ENCODE results near the gene KLC4.
A peak's percentile ranks its signal among the peaks of the same experiment; 100 is the strongest.

The KLC4 gene

DNA sequence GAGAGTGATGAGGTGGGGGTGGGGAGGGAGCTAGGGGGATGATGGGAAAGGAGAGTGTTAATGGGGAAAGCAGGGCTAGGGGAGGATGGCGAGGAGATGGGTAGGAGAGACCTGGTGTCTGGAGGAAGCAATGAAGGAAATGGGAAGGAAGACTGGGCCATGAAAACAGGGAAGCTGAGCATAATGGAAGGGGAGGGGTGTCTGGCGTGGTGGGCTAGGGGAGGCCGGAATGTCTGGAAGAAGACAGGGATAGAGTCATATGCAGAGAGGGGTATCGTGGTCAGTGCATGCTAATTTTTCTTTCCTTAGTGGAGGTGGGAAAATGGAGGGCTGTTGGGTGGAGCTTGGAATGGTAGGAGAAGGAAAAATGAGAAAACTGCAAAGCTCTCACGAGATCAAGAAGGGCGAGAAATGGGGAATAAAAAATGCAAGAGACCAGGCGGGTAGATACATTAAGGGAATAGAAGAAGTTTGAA is 45.0 kb upstream of the KLC4 start:
- H3K27ac ChIP-seq (ENCODE audit: low read depth, low read length): peak overlapping the region; percentile 48
- H3K79me1 ChIP-seq (ENCODE audit: low read length): peaks cover 18% of the 10 kb centered on the region
- peak overlapping the region; percentile 88 for H3K4me3 ChIP-seq (ENCODE audit: low read length)
- peaks cover 6% of the 10 kb centered on the region for H3K4me1 ChIP-seq (ENCODE audit: control insufficient read depth, low read depth, low read length)
- no peak overlapping the region for H3K4ac ChIP-seq (ENCODE audit: low read depth, low read length)
- H3K36me3 ChIP-seq (ENCODE audit: control insufficient read depth, insufficient read depth, low read length): peaks cover 20% of the 10 kb centered on the region
- no peak overlapping the region for H2BK120ac ChIP-seq (ENCODE audit: low read depth, low read length)
- H2BK15ac ChIP-seq (replicated peaks; ENCODE audit: low read depth): no peak overlapping the region
- peak overlapping the region; percentile 96 for H3K56ac ChIP-seq (ENCODE audit: low read length)
- peak overlapping the region; percentile 88 for H2AK5ac ChIP-seq (ENCODE audit: low read length)
- no peak overlapping the region for H4K5ac ChIP-seq (ENCODE audit: low read length)
- H2BK5ac ChIP-seq (ENCODE audit: low read length): peak overlapping the region; percentile 56
- WGBS (ENCODE audit: extremely low coverage, insufficient coverage, low lambda C conversion rate): no CpG with 5 or more reads among the region's 7 CpGs
- H3K9ac ChIP-seq (ENCODE audit: low read length): peak overlapping the region; percentile 93
- peak overlapping the region; percentile 4 for H3K18ac ChIP-seq (ENCODE audit: low read length)
- no peak for DNase-seq
- H3K23ac ChIP-seq (ENCODE audit: low read length): peak overlapping the region; percentile 83
- H3K27me3 ChIP-seq (ENCODE audit: insufficient read depth, low read length, poor library complexity): no peaks in the 10 kb centered on the region
- H3K79me2 ChIP-seq (ENCODE audit: control insufficient read depth, insufficient read depth, low read length): peaks cover 21% of the 10 kb centered on the region
- H3K4me2 ChIP-seq (ENCODE audit: low read length): peak overlapping the region; percentile 97
- no peak overlapping the region for H4K8ac ChIP-seq (ENCODE audit: low read depth, low read length)

DNA sequence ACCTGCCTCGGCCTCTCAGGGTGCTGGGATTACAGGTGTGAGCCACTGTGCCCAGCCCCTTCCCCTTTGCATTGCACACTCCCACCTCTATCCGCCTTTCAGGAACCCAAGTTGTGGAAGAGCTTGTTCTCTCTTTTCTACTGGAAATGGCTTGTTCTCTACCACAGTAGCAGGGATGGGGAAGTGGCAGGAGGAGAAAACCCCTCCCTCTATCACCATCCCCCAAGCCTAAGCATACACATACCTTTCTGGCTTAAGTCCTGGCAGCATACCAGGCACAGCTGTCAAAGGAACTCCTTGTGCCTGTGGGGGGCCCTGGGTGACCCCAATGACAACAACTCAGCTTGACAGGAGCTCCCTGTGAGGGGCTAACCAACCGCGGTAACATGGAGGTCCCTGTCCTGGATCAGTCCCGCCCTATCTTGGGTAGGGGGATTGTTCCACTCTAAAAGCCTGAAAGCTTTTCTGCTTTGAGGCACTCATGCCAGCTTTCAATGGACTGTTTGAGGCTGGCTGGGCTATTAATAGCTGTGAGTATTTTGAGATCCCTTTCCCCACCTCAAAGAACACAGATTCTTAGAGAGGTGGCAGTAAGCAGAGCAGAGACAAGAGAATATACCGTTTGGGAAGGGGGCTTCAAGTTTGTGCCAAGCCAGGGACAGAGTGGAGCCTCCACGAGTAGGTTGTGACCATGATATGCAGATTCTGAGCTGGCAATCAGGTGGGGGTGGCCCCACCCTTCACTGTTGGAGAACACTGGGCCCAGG is 43.1 kb upstream of the KLC4 start:
- Histone ChIP-seq H3K27ac (ENCODE audit: low read depth, low read length) (no peak overlapping the region), H3K4me3 (ENCODE audit: low read length) (no peak overlapping the region), H3K9ac (ENCODE audit: low read length) (no peak overlapping the region), H3K4me1 (ENCODE audit: control insufficient read depth, low read depth, low read length) (peaks cover 7% of the 10 kb centered on the region), H3K27me3 (ENCODE audit: insufficient read depth, low read length, poor library complexity) (no peaks in the 10 kb centered on the region), H3K18ac (ENCODE audit: low read length) (no peak overlapping the region), H4K8ac (ENCODE audit: low read depth, low read length) (no peak overlapping the region), H2AK5ac (ENCODE audit: low read length) (no peak overlapping the region), H3K23ac (ENCODE audit: low read length) (peak overlapping the region; percentile 57), H3K4me2 (ENCODE audit: low read length) (no peak overlapping the region), H2BK5ac (ENCODE audit: low read length) (no peak overlapping the region), H3K79me1 (ENCODE audit: low read length) (peaks cover 18% of the 10 kb centered on the region), H3K79me2 (ENCODE audit: control insufficient read depth, insufficient read depth, low read length) (peaks cover 21% of the 10 kb centered on the region), H3K36me3 (ENCODE audit: control insufficient read depth, insufficient read depth, low read length) (peaks cover 12% of the 10 kb centered on the region), H3K4ac (ENCODE audit: low read depth, low read length) (no peak overlapping the region), H2BK120ac (ENCODE audit: low read depth, low read length) (no peak overlapping the region), H4K5ac (ENCODE audit: low read length) (no peak overlapping the region), H2BK15ac (replicated peaks; ENCODE audit: low read depth) (no peak overlapping the region), H3K56ac (ENCODE audit: low read length) (no peak overlapping the region)
- DNase-seq: peak; percentile 9
- WGBS (ENCODE audit: extremely low coverage, insufficient coverage, low lambda C conversion rate): no CpG with 5 or more reads among the region's 7 CpGs

DNA sequence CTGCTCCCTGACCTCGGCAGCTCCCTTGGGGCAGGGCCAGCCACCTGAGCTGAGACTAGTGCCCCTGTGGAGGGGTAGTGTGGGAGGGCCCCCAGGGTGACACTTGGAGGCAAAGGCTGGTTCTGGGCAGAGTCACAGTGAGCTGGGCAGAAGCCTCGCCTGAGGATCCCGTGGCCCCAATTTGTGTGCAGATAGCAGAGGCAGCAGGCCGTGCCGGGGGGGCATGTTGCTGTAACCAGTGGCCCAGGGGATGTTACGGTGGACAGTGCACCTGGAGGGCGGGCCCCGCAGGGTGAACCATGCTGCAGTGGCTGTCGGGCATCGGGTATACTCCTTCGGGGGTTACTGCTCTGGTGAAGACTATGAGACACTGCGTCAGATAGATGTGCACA is 42.5 kb upstream of the KLC4 start:
- WGBS (ENCODE audit: extremely low coverage, insufficient coverage, low lambda C conversion rate): no CpG with 5 or more reads among the region's 12 CpGs
- H3K56ac ChIP-seq (ENCODE audit: low read length): no peak overlapping the region
- no peak overlapping the region for H3K4me3 ChIP-seq (ENCODE audit: low read length)

GRCh38 chr6:43019152-43019551 is 40.3 kb upstream of the KLC4 start:
- Histone ChIP-seq H3K23ac (ENCODE audit: low read length) (no peak overlapping the region), H3K4me1 (ENCODE audit: control insufficient read depth, low read depth, low read length) (peaks cover 2% of the 10 kb centered on the region), H3K36me3 (ENCODE audit: control insufficient read depth, insufficient read depth, low read length) (peaks cover 11% of the 10 kb centered on the region), H2BK5ac (ENCODE audit: low read length) (no peak overlapping the region), H3K27ac (ENCODE audit: low read depth, low read length) (no peak overlapping the region), H2BK120ac (ENCODE audit: low read depth, low read length) (no peak overlapping the region), H3K79me2 (ENCODE audit: control insufficient read depth, insufficient read depth, low read length) (peaks cover 29% of the 10 kb centered on the region), H3K4me3 (ENCODE audit: low read length) (no peak overlapping the region), H3K18ac (ENCODE audit: low read length) (no peak overlapping the region), H4K5ac (ENCODE audit: low read length) (no peak overlapping the region), H3K27me3 (ENCODE audit: insufficient read depth, low read length, poor library complexity) (no peaks in the 10 kb centered on the region), H2AK5ac (ENCODE audit: low read length) (no peak overlapping the region), H3K79me1 (ENCODE audit: low read length) (peaks cover 16% of the 10 kb centered on the region), H4K8ac (ENCODE audit: low read depth, low read length) (no peak overlapping the region), H2BK15ac (replicated peaks; ENCODE audit: low read depth) (no peak overlapping the region), H3K9ac (ENCODE audit: low read length) (no peak overlapping the region), H3K4me2 (ENCODE audit: low read length) (no peak overlapping the region), H3K4ac (ENCODE audit: low read depth, low read length) (no peak overlapping the region), H3K56ac (ENCODE audit: low read length) (no peak overlapping the region)
- no peak for DNase-seq
- WGBS (ENCODE audit: extremely low coverage, insufficient coverage, low lambda C conversion rate): no CpG with 5 or more reads among the region's 2 CpGs

More for the DNA sequence above, 42.5 kb upstream of the KLC4 start:
- Histone ChIP-seq H2BK120ac (ENCODE audit: low read depth, low read length) (no peak overlapping the region), H3K18ac (ENCODE audit: low read length) (no peak overlapping the region), H3K79me1 (ENCODE audit: low read length) (peaks cover 18% of the 10 kb centered on the region), H2BK15ac (replicated peaks; ENCODE audit: low read depth) (no peak overlapping the region), H4K8ac (ENCODE audit: low read depth, low read length) (no peak overlapping the region), H4K5ac (ENCODE audit: low read length) (no peak overlapping the region), H3K4me2 (ENCODE audit: low read length) (no peak overlapping the region), H3K27ac (ENCODE audit: low read depth, low read length) (no peak overlapping the region), H3K9ac (ENCODE audit: low read length) (no peak overlapping the region), H3K23ac (ENCODE audit: low read length) (peak overlapping the region; percentile 57), H3K36me3 (ENCODE audit: control insufficient read depth, insufficient read depth, low read length) (peaks cover 11% of the 10 kb centered on the region), H3K4me1 (ENCODE audit: control insufficient read depth, low read depth, low read length) (peaks cover 7% of the 10 kb centered on the region), H3K4ac (ENCODE audit: low read depth, low read length) (no peak overlapping the region), H2BK5ac (ENCODE audit: low read length) (no peak overlapping the region), H3K27me3 (ENCODE audit: insufficient read depth, low read length, poor library complexity) (no peaks in the 10 kb centered on the region), H2AK5ac (ENCODE audit: low read length) (no peak overlapping the region), H3K79me2 (ENCODE audit: control insufficient read depth, insufficient read depth, low read length) (peaks cover 23% of the 10 kb centered on the region)
- no peak for DNase-seq

DNA sequence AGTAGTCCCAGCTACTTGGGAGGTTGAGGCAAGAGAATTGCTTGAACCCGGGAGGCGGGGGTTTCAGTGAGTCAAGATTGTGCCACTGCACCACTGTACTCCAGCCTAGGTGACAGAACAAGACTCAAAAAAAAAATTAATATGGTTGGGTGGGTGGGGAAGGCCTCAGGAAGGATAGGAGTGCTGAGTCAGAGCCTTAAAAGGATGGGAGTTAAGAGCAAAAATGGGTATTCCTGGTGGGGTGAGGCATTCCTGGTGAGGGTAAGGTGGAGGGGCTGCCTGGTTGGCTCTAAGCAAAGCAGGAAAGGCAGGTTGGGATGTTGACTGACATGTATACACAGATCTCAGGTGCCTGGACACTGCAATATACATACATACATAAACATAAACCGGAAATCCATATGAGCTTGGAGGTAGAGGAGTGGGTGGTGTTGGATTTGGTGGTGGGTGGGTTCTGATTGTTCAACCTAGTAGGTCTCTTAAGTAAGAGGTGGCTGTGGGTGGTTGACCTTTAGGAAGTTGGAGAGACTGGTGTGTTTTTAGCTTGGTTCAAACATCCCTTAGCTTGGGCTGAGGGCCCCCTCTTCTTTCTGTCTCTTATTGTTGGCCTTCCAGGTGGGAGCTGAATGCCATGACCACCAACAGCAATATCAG is 39.3 kb upstream of the KLC4 start:
- no peak overlapping the region for H3K56ac ChIP-seq (ENCODE audit: low read length)
- H3K27me3 ChIP-seq (ENCODE audit: insufficient read depth, low read length, poor library complexity): no peaks in the 10 kb centered on the region
- H3K4me2 ChIP-seq (ENCODE audit: low read length): no peak overlapping the region
- no peak overlapping the region for H3K27ac ChIP-seq (ENCODE audit: low read depth, low read length)
- H2BK5ac ChIP-seq (ENCODE audit: low read length): no peak overlapping the region
- no peak overlapping the region for H2BK120ac ChIP-seq (ENCODE audit: low read depth, low read length)
- no peak overlapping the region for H2BK15ac ChIP-seq (replicated peaks; ENCODE audit: low read depth)
- H3K9ac ChIP-seq (ENCODE audit: low read length): peak overlapping the region; percentile 100
- peaks cover 18% of the 10 kb centered on the region for H3K36me3 ChIP-seq (ENCODE audit: control insufficient read depth, insufficient read depth, low read length)
- H3K79me1 ChIP-seq (ENCODE audit: low read length): peaks cover 23% of the 10 kb centered on the region
- no peak overlapping the region for H3K4ac ChIP-seq (ENCODE audit: low read depth, low read length)
- H3K23ac ChIP-seq (ENCODE audit: low read length): no peak overlapping the region
- H4K8ac ChIP-seq (ENCODE audit: low read depth, low read length): no peak overlapping the region
- H4K5ac ChIP-seq (ENCODE audit: low read length): no peak overlapping the region
- no peak for DNase-seq
- WGBS (ENCODE audit: extremely low coverage, insufficient coverage, low lambda C conversion rate): no CpG with 5 or more reads among the region's 3 CpGs
- no peak overlapping the region for H3K18ac ChIP-seq (ENCODE audit: low read length)
- no peak overlapping the region for H3K4me3 ChIP-seq (ENCODE audit: low read length)
- H3K4me1 ChIP-seq (ENCODE audit: control insufficient read depth, low read depth, low read length): peaks cover 2% of the 10 kb centered on the region
- H3K79me2 ChIP-seq (ENCODE audit: control insufficient read depth, insufficient read depth, low read length): peaks cover 27% of the 10 kb centered on the region
- H2AK5ac ChIP-seq (ENCODE audit: low read length): no peak overlapping the region
